ENCODE results near the gene ACRBP. TPM values are rescaled to one million over a fixed set of nuclear protein-coding genes. Genes with fewer than 3 reads are reported as not detected.

Gene ACRBP
- total RNA-seq, 5 donors from 2014 or later (not counting 1 experiment from before 2014, with no cell fraction given) = 2.4 to 11.1 (median 6.5) TPM

- ChIA-PET CTCF (interaction anchor here (0.5 to 1.2 kb wide), 12 partner anchors 9 to 348 kb away, joined by 3 to 11 read pairs (median 4); partner anchors contain the start of gene ZNF384 (in 1 of the 2)), POLR2A (interaction anchor here (0.6 to 1.6 kb wide), 10 partner anchors 12 to 1013 kb away, joined by 3 to 8 read pairs (median 4); partner anchors contain the start of genes CHD4 (in 1 of the 2) and ZNF384 (in 1 of the 2))
- Mint-ChIP-seq H3K27ac (peak overlapping the region; percentile 84 to 86), H3K9me3 (no peaks in the 10 kb centered on the region), H3K27me3 (no peaks in the 10 kb centered on the region), H3K36me3 (no peaks in the 10 kb centered on the region), H3K4me3 (peak overlapping the region; percentile 74 to 84 (median 82)), H3K4me1 (peaks cover 44 to 49% (median 45%) of the 10 kb centered on the region in 3 donors)
- WGBS (ENCODE audit: insufficient coverage) = 3% methylated on average over 5 of the region's 7 CpGs
- ATAC-seq (replicated peaks in 1 of 4) (peak; percentile 76 to 86 (median 80)), DNase-seq (peak in 27 of 35 experiments; percentile 23 to 79 (median 51))
- peak overlapping the region; percentile 27 for H3K27ac ChIP-seq (ENCODE audit: low read length)
- H3K4me3 ChIP-seq (ENCODE audit: control insufficient read depth in 1 of 2, extremely low read depth in 1 of 2, low read length in 1 of 2) = peak overlapping the region; percentile 45 to 49
- H3K27me3 ChIP-seq (replicated peaks in 1 of 2; ENCODE audit: control insufficient read depth in 2 of 2, extremely low read depth in 1 of 2, insufficient read depth in 2 of 2, low read length in 1 of 2) = no peaks in the 10 kb centered on the region
- peaks cover 23 to 48% of the 10 kb centered on the region in 2 experiments for H3K4me1 ChIP-seq (ENCODE audit: control insufficient read depth in 1 of 2, extremely low read depth in 1 of 2, insufficient read depth in 2 of 2, low read length in 2 of 2)
- peaks cover 0 to 2% of the 10 kb centered on the region in 2 donors for H3K36me3 ChIP-seq (ENCODE audit: control insufficient read depth in 2 of 2, extremely low read depth in 1 of 2, insufficient read depth in 1 of 2, low read length in 1 of 2)
- no peaks in the 10 kb centered on the region for H3K9me3 ChIP-seq
Measured at GRCh38 chr12:6627616-6628015, 19.6 kb downstream of the ACRBP start.

- Mint-ChIP-seq H3K27me3 (no peaks in the 10 kb centered on the region), H3K4me3 (peak overlapping the region; percentile 74 to 84 (median 82)), H3K4me1 (peaks cover 35 to 41% (median 36%) of the 10 kb centered on the region in 3 donors), H3K36me3 (no peaks in the 10 kb centered on the region), H3K27ac (peak overlapping the region; percentile 84 to 86), H3K9me3 (no peaks in the 10 kb centered on the region)
- peak in 2 of 35 experiments; percentile 14 to 26 for DNase-seq
- WGBS (ENCODE audit: insufficient coverage) = 93% methylated on average over 6 of the region's 8 CpGs
- Histone ChIP-seq H3K27me3 (replicated peaks in 1 of 2; ENCODE audit: control insufficient read depth in 2 of 2, extremely low read depth in 1 of 2, insufficient read depth in 2 of 2, low read length in 1 of 2) (no peaks in the 10 kb centered on the region), H3K36me3 (ENCODE audit: control insufficient read depth in 2 of 2, extremely low read depth in 1 of 2, insufficient read depth in 1 of 2, low read length in 1 of 2) (peaks cover 0 to 2% of the 10 kb centered on the region in 2 donors), H3K4me1 (ENCODE audit: control insufficient read depth in 1 of 2, extremely low read depth in 1 of 2, insufficient read depth in 2 of 2, low read length in 2 of 2) (peaks cover 17 to 40% of the 10 kb centered on the region in 2 experiments), H3K4me3 (ENCODE audit: control insufficient read depth in 1 of 2, extremely low read depth in 1 of 2, low read length in 1 of 2) (peak overlapping the region in 1 of 2 donors; percentile 45), H3K9me3 (no peaks in the 10 kb centered on the region), H3K27ac (ENCODE audit: low read length) (peak overlapping the region; percentile 27)
- peak in 1 of 4 experiments; percentile 34 for ATAC-seq (replicated peaks in 1 of 4)
- CTCF ChIA-PET = interaction anchor here in 1 of 2 donors (1.1 kb wide), 1 partner anchor 63 kb away, joined by 11 read pairs; the partner anchor contains the start of gene ZNF384
- POLR2A ChIA-PET = interaction anchor here in 1 of 2 donors (0.6 to 1.6 kb wide), 2 partner anchors 16 to 63 kb away, joined by 4 read pairs; partner anchors contain the start of gene ZNF384
Measured at GRCh38 chr12:6626654-6627283, 20.5 kb downstream of the ACRBP start.

GRCh38 chr12:6620885-6621274 is 26.4 kb downstream of the ACRBP start:
- Histone ChIP-seq H3K9me3 (no peaks in the 10 kb centered on the region), H3K27ac (ENCODE audit: low read length) (no peak overlapping the region), H3K36me3 (ENCODE audit: control insufficient read depth in 2 of 2, extremely low read depth in 1 of 2, insufficient read depth in 1 of 2, low read length in 1 of 2) (peaks cover 7 to 14% of the 10 kb centered on the region in 2 donors), H3K4me1 (ENCODE audit: control insufficient read depth in 1 of 2, extremely low read depth in 1 of 2, insufficient read depth in 2 of 2, low read length in 2 of 2) (peaks cover 0 to 20% of the 10 kb centered on the region in 2 experiments), H3K4me3 (ENCODE audit: control insufficient read depth in 1 of 2, extremely low read depth in 1 of 2, low read length in 1 of 2) (no peak overlapping the region), H3K27me3 (replicated peaks in 1 of 2; ENCODE audit: control insufficient read depth in 2 of 2, extremely low read depth in 1 of 2, insufficient read depth in 2 of 2, low read length in 1 of 2) (no peaks in the 10 kb centered on the region)
- Mint-ChIP-seq H3K9me3 (no peaks in the 10 kb centered on the region), H3K4me1 (peaks cover 17 to 26% (median 25%) of the 10 kb centered on the region in 3 donors), H3K36me3 (peaks cover 7% of the 10 kb centered on the region), H3K4me3 (peak overlapping the region; percentile 55 to 66 (median 65)), H3K27me3 (no peaks in the 10 kb centered on the region), H3K27ac (peak overlapping the region; percentile 76 to 84)
- POLR2A ChIA-PET = interaction anchor here (0.6 to 1.6 kb wide), 3 partner anchors 12 to 136 kb away, joined by 3 to 4 read pairs (median 4); no protein-coding TSS in a partner anchor
- CTCF ChIA-PET = interaction anchor here (0.5 to 1.8 kb wide), 3 partner anchors 13 to 64 kb away, joined by 3 to 6 read pairs (median 3); no protein-coding TSS in a partner anchor
- 95% methylated on average over 29 of the region's 29 CpGs for WGBS (ENCODE audit: insufficient coverage)
- DNase-seq = no peak
- no peak for ATAC-seq (replicated peaks in 1 of 4)

- Mint-ChIP-seq H3K27me3 (no peaks in the 10 kb centered on the region), H3K9me3 (no peaks in the 10 kb centered on the region), H3K36me3 (peaks cover 7% of the 10 kb centered on the region), H3K4me1 (peaks cover 17 to 26% (median 25%) of the 10 kb centered on the region in 3 donors), H3K4me3 (peak overlapping the region; percentile 55 to 66 (median 65)), H3K27ac (peak overlapping the region; percentile 81 to 84)
- ATAC-seq (replicated peaks in 1 of 4) = peak; percentile 62 to 80 (median 72)
- ChIA-PET POLR2A (interaction anchor here in 1 of 2 donors (0.8 to 1.6 kb wide), 2 partner anchors 12 to 67 kb away, joined by 3 to 4 read pairs; no protein-coding TSS in a partner anchor), CTCF (interaction anchor here (0.8 to 1.8 kb wide), 4 partner anchors 12 to 69 kb away, joined by 3 to 7 read pairs (median 6); partner anchors contain the start of gene ZNF384 (in 1 of the 2))
- Histone ChIP-seq H3K27me3 (replicated peaks in 1 of 2; ENCODE audit: control insufficient read depth in 2 of 2, extremely low read depth in 1 of 2, insufficient read depth in 2 of 2, low read length in 1 of 2) (no peaks in the 10 kb centered on the region), H3K27ac (ENCODE audit: low read length) (no peak overlapping the region), H3K4me1 (ENCODE audit: control insufficient read depth in 1 of 2, extremely low read depth in 1 of 2, insufficient read depth in 2 of 2, low read length in 2 of 2) (peaks cover 0 to 20% of the 10 kb centered on the region in 2 experiments), H3K36me3 (ENCODE audit: control insufficient read depth in 2 of 2, extremely low read depth in 1 of 2, insufficient read depth in 1 of 2, low read length in 1 of 2) (peaks cover 7 to 14% of the 10 kb centered on the region in 2 donors), H3K9me3 (no peaks in the 10 kb centered on the region), H3K4me3 (ENCODE audit: control insufficient read depth in 1 of 2, extremely low read depth in 1 of 2, low read length in 1 of 2) (no peak overlapping the region)
- 65% methylated on average over 88 of the region's 88 CpGs for WGBS (ENCODE audit: insufficient coverage)
- DNase-seq = peak in 19 of 35 experiments; percentile 27 to 81 (median 48)
Measured at GRCh38 chr12:6620137-6620884, 26.9 kb downstream of the ACRBP start.

- no peaks in the 10 kb centered on the region for H3K27me3 ChIP-seq (replicated peaks in 1 of 2; ENCODE audit: control insufficient read depth in 2 of 2, extremely low read depth in 1 of 2, insufficient read depth in 2 of 2, low read length in 1 of 2)
- no peaks in the 10 kb centered on the region for H3K27me3 Mint-ChIP-seq
- H3K4me1 ChIP-seq (ENCODE audit: control insufficient read depth in 1 of 2, extremely low read depth in 1 of 2, insufficient read depth in 2 of 2, low read length in 2 of 2) = peaks cover 0 to 27% of the 10 kb centered on the region in 2 experiments
- H3K9me3 Mint-ChIP-seq = no peaks in the 10 kb centered on the region
- H3K27ac Mint-ChIP-seq = peak overlapping the region; percentile 48 to 61
- POLR2A ChIA-PET = interaction anchor here (0.5 to 1.2 kb wide), 2 partner anchors 16 to 17 kb away, joined by 3 read pairs; partner anchors contain the start of gene LPAR5 (in 1 of the 2)
- ATAC-seq (replicated peaks in 1 of 4) (no peak), DNase-seq (no peak)
- WGBS (ENCODE audit: insufficient coverage) = 60% methylated on average over 1 of the region's 5 CpGs
- no peak overlapping the region for H3K4me3 ChIP-seq (ENCODE audit: control insufficient read depth in 1 of 2, extremely low read depth in 1 of 2, low read length in 1 of 2)
- H3K27ac ChIP-seq (ENCODE audit: low read length) = no peak overlapping the region
- H3K36me3 ChIP-seq (ENCODE audit: control insufficient read depth in 2 of 2, extremely low read depth in 1 of 2, insufficient read depth in 1 of 2, low read length in 1 of 2) = peaks cover 7 to 14% of the 10 kb centered on the region in 2 donors
- CTCF ChIA-PET = interaction anchor here (0.5 to 1.3 kb wide), 6 partner anchors 9 to 164 kb away, joined by 3 to 10 read pairs (median 5); no protein-coding TSS in a partner anchor
- H3K36me3 Mint-ChIP-seq = peaks cover 7% of the 10 kb centered on the region
- peaks cover 20 to 40% (median 38%) of the 10 kb centered on the region in 3 donors for H3K4me1 Mint-ChIP-seq
- H3K9me3 ChIP-seq = no peaks in the 10 kb centered on the region
- H3K4me3 Mint-ChIP-seq = no peak overlapping the region
Measured at GRCh38 chr12:6618483-6619225, 28.6 kb downstream of the ACRBP start.
